ENCODE data around the gene ALKBH5.

The ALKBH5 gene

GRCh38 chr17:18183334-18184142, at the start of gene ALKBH5:
ALKBH5 (plus strand) TSS chr17:18183828; CDS start chr17:18184244, 416 bp downstream.
- peak; percentile 94 for DNase-seq

DNA sequence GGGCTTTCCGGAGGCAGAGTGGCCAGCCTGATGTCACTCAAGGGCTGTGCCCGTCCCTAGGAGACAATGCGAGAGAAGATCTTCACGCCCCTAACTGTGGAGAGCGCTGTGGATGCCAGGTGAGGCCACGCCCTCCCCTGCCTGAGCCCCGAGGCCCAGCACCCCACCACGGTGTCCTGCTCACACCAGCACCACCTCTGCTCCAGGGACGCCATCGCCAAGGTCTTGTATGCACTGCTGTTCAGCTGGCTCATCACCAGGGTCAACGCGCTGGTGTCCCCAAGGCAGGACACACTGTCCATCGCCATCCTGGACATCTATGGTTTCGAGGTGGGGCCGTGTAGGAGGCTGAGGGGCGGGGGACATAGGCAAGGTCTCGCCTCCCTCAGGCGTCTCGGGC, 47.3 kb upstream of the ALKBH5 start:
- DNase-seq = no peak

GRCh38 chr17:18138065-18138749, 45.4 kb upstream of the ALKBH5 start:
- no peak for DNase-seq

DNA sequence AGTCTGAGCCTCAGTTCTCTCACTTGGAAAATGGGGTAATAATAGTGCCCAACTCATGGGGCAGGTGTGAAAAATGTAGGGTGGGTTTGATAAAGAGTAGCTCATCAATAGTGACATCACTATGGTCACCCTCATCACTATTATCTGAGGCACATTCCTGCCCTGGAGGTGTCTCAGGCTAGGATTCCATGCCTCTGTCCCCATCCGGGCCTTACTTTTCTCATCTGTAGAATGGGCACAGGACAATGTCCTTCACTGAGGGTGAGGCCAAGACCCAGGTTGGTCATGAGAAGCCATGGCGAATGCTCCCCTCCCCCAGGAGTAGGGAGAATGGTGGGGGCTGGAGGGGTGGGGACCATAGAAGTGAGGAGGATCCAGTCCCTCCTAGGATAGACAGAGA, 44.5 kb upstream of the ALKBH5 start:
- DNase-seq = no peak

DNA sequence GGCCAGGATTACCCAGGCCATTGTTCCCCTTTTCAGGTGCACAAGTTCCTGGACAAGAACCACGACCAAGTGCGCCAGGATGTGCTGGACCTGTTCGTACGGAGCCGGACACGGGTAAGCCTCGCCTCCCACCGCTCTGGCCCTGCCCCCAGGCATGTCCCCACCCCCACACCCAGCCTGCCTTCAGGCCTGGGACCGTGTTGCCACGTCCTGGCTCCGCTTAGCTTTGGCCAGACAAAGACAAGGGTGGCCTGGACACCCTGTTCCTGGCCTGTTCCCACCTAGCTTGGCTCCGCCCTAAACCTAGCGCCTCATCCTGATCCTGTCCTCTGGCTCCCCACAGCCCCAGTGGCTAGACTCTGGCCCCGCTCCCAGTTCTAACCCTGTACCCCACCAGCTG, 44.1 kb upstream of the ALKBH5 start:
- DNase-seq = no peak

DNA sequence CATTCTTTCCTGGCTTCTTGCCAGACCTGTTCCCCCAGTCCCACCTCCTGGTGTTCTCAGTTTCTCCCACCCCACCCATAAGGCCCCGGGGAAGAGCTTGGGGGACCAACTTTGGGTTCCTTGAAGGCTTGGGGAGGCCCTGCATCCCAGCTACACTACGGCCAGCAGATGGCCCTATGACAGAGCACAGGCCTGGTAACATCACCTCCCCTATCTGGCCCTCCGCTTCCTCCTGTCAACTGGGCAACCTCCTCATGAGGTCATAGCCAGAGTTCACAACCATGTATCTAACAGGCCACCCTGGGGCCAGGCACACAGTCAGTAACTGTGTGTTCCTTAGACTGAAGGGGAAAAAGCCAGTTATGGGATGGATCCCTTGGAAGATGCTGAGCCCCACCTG, 43.7 kb upstream of the ALKBH5 start:
- no peak for DNase-seq

DNA sequence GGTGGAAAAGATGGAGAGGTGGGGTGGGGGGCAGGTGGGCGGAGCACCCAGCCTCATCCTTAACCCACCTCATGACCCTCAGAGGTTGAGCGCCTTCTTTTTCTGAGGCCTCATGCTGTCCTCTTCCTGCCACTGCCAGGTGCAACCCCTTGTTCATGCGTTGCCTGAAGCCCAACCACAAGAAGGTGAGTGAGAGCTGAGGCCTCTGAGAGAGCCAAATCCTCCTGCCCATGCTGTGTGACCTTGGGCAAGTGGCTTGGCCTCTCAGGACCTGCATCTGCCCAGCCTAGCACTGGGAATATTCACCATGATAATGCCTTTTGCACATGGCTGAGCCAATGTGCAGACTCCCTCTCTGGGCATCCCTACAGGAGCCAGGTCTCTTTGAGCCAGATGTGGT, 43.0 kb upstream of the ALKBH5 start:
- DNase-seq = no peak

- DNase-seq = no peak
These were observed 42.3 kb upstream of the ALKBH5 start for GRCh38 chr17:18141210-18141803.

DNA sequence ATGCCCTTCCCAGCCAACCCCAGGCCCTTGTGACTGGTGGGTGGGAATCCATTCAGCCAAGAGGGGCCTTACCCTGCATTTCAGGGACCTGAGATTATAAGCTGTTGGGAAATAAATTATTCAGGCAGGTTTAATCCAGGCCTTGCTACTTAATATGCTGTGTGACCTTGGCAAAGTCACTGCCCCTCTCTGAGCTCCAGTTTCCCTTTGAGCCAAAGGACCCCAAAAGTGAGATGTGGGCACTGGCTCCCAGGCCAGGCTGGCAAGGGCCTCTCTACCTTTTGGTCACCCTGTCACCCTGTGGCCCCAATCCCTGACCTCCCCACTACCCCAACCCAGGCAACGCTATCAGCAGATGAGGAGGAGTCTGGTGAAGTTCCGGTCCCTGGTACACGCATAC, 41.2 kb upstream of the ALKBH5 start:
- no peak for DNase-seq

DNA sequence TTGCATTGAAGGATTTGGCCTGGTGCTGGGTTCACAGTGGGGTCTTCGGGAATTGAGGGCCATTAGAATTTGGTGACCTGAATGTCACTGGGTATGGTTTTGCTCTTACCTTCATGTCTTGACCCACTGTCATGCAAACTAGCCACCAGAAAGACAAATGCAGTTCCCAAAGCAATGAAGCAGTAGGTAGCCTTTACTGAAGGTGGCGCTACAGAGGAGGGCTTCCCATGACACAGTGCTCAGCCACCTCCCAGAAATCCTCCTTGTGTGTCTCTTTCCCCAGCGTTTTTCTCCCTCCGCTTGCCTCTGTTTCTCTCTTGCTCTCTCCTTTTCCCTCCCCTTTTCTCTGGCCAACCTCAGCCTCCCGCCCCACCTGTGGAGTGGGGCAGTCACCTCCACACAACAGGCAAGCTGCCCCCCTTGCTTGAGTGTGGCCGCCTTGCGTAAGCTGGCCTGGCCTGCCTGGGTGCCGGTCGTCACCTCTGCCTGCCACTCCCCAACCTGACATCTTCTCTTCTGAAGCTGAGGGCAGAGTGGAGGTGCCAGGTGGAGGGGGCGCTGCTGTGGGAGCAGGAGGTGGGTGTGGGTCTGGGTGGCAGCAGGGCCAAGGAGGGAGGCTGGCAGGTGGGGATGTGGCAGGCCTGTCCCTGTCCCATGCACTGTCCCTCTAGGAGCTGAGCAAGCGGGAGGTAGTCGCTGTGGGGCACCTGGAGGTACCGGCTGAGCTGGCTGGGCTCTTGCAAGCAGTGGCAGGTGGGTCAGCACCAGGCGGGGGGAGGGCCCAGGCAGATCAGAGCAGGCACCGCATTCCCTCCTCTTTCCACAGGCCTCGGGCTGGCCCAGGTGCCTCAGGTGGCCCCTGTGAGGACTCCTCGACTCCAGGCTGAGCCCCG, 40.3 kb upstream of the ALKBH5 start:
- no peak for DNase-seq

DNA sequence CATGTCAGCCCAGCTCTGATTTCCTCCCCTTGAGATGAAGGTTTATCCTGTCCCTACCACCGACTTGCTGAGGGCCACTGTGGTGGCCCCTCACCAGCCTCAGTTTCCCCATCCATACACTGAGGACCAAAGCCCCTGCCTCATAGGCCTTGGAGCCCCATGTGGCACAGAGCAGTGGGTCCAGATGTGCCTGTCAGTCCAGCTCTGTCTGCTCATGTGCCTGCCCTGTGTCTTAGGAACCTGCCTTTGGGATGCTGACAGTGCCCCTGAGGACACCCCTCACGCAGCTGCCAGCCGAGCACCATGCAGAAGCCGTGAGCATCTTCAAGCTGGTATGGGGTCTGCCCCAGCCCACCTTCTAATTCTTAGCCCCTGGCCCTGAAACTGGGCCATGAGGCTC, 39.4 kb upstream of the ALKBH5 start:
- DNase-seq = no peak

- DNase-seq = no peak
These were observed 38.8 kb upstream of the ALKBH5 start for GRCh38 chr17:18144855-18145254.

- no peak for DNase-seq
These were observed 37.8 kb upstream of the ALKBH5 start for GRCh38 chr17:18145811-18146210.

GRCh38 chr17:18146259-18146658, 37.4 kb upstream of the ALKBH5 start:
- no peak for DNase-seq

DNA sequence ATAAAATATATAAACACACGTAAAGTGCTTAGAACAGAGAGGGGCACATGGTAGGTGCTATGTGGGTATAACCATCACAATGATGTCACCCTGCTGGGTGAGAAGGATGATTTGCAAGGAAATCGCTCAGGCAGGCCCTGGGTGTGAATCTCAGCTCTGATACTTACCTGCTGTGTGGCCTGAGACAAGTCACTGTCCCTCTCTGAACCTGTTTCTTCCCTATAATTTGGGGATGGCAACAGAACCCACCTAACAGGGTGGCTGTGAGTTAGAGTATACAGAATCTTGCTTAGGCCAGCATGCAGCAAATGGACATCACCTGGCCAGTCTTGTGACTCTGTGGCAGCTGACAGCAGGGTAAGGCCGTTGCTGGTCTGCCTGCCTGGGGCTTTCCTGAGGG, 36.6 kb upstream of the ALKBH5 start:
- DNase-seq = no peak

DNA sequence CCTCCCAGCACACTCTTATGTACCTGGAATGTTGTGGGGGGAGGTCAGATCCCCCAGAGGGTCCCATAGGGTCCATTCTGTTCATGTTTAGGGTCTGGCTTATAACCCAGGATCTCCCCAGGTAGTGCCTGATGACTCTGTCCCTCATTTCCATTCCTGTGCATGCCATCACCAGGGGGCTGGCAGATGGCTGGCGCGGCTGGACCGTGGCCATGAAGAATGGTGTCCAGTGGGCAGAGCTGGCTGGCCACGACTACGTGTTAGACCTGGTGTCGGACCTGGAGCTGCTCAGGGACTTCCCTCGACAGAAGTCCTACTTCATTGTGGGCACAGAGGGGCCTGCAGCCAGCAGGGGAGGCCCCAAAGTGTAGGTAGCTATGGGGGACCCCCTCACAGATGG, 35.0 kb upstream of the ALKBH5 start:
- no peak for DNase-seq

DNA sequence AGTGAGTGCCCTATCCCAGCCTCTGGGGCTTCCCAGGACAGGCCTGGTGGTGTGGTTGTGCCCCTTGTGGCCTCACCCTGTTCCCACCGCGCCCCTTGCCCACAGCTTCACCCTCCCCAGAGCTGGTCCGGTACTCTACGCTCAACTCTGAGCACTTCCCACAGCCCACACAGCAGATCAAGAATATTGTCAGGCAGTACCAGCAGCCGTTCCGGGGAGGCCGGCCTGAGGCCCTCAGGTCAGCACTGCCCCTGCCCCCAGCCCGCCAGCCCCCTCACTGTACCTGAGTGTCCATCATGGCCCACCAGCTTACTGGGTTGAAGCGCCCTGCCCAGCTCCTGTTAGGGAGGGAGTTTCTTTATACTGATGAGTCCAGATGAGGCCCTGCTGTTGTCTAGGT, 32.3 kb upstream of the ALKBH5 start:
- no peak for DNase-seq

DNA sequence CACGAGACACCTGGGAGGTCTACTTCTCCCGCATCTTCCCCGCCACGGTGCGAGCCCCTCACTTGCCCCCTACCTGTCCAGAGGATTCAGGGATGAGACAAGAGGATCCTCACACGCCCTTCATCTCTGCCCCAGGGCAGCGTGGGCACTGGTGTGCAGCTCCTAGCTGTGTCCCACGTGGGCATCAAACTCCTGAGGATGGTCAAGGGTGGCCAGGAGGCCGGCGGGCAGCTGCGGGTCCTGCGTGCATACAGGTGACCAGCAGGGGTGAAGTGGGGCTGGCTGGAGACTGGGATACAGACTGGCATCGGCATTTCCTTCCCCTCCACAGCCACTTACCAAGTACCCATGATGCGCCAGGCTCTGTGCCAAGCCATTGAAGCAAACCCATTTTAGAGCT, 28.4 kb upstream of the ALKBH5 start:
- no peak for DNase-seq

DNA sequence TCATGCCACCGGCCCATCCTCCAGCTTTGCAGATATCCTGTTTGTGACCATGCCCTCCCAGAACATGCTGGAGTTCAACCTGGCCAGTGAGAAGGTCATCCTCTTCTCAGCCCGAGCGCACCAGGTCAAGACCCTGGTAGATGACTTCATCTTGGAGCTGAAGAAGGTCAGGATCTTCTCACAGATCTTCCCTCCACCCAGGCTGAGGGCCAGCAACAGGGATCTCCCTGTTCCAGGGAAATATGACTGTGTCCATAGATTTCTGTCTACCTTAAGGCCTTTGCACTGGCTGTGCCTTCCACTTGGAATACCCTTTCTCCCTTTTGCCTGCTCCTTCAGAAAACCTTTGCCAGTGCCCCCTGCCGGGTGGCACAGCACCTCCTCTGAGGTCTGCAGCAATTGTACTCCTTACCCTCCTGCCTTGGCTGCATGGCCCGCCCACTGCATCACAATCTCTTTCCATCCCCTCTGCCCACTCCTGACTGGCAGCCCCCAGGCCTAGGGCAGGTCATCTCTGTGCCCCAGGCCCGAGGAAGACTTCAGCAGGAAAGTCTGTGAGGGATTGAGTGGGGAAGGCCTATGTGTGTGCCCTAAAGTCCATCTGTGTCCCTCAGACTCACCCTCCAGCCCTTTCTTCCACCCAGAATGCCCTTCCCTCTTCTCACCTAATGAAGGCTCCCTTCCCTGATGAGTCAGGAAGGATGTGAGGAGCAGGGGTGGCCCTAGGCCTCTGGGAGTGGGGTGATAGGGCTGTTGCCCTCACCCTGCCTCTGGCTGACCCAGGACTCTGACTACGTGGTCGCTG, 27.3 kb upstream of the ALKBH5 start:
- no peak for DNase-seq

- DNase-seq = no peak
These were observed 26.7 kb upstream of the ALKBH5 start for GRCh38 chr17:18156976-18157280.

- DNase-seq = no peak
These were observed 26.2 kb upstream of the ALKBH5 start for GRCh38 chr17:18157354-18157985.

- DNase-seq = peak; percentile 87
These were observed 25.5 kb upstream of the ALKBH5 start for GRCh38 chr17:18158022-18158600.
